Suprapubic skin (tissue), 4 donors: ENCODE measurements around the gene HMG20B. TPM values are rescaled to one million over a fixed set of nuclear protein-coding genes. Genes with fewer than 3 reads are reported as not detected.

Source experiments
- DNase-seq, 2 donors: peaks; one replicate each; pipeline ENCODE4 v3.0.0-alpha.2; 2019; ENCODE audit warnings: low spot score in 2 of 2
- H3K27ac ChIP-seq: fragments of 200-600 bp; sonication (generic); one replicate; pipeline ENCODE4 v1.5.1; 2019
- H3K27me3 ChIP-seq: fragments of 200-600 bp; sonication (generic); one replicate; pipeline ENCODE4 v1.5.1; 2019
- H3K36me3 ChIP-seq: fragments of 200-600 bp; sonication (generic); one replicate; pipeline ENCODE4 v1.5.1; 2019
- H3K4me1 ChIP-seq: fragments of 200-600 bp; sonication (generic); one replicate; pipeline ENCODE4 v1.5.1; 2019
- H3K4me3 ChIP-seq: fragments of 200-600 bp; sonication (generic); one replicate; pipeline ENCODE4 v1.5.1; 2019; ENCODE audit warnings: mild to moderate bottlenecking
- H3K9me3 ChIP-seq: fragments of 200-600 bp; sonication (generic); one replicate; pipeline ENCODE4 v1.5.1; 2019
- EP300 ChIP-seq: sonication (generic); formaldehyde crosslinking; IDR thresholded peaks from one replicate; pipeline ENCODE4 v1.6.1; 2017; ENCODE audit warnings: antibody characterized with exemption
- POLR2A ChIP-seq, 2 donors: fragments of 450-650 bp; IDR thresholded peaks; one replicate each; pipeline ENCODE4 v1.6.1; 2017; ENCODE audit warnings: antibody characterized with exemption in 2 of 2, mild to moderate bottlenecking in 2 of 2, moderate library complexity in 2 of 2
- POLR2AphosphoS5 ChIP-seq, 3 donors: sonication (generic); formaldehyde crosslinking; IDR thresholded peaks; one replicate each; pipeline ENCODE4 v1.6.1; 2017; ENCODE audit warnings: antibody characterized with exemption in 3 of 3
- WGBS: methylation state at CpG from one replicate; pipeline ENCODE4 v1.1.5; 2018; 5-methylcytosine and 5-hydroxymethylcytosine counted together
- total RNA-seq, 4 donors: library from RNA; depleted of rRNA; stranded (reverse); fragments of >200 nt; gene quantifications; one replicate each; pipeline ENCODE4 v1.1.0, GENCODE V29; 2016
- TF ChIP-seq, protein P1 (sequence below), 2 donors: fragments of 200-600 bp in 1 of 2; fragments of 450-650 bp in 1 of 2; sonication (generic) in 1 of 2; IDR thresholded peaks; one replicate each; pipeline ENCODE4 v1.5.1; 2016 to 2019; ENCODE audit warnings: antibody characterized with exemption in 2 of 2, mild to moderate bottlenecking in 1 of 2, moderate library complexity in 1 of 2

The HMG20B gene
- total RNA-seq, 4 donors from 2014 or later = 87.9 to 135 (median 118) TPM

DNA sequence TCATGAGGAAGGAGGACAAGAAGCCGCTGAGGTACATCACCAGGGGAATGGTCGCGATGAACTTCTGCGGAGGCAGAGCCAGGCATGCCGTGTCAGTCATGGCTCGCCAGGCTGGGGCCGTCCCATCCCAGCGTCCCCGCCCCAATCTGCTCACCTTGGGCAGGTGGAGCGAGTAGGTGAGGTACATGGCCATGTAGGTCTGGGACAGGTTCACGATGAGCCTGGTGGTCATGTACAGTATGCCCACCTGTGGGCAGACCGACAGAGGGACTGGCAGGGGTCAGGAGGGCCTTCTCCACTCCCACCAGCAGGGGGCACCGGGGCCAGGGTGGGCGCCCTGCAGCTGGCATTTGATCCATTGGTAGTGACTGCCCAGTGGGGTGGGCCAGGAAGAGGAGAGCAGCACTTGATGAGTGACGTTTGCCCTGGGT lies 25.4 kb upstream of the HMG20B start:
- H3K27me3 ChIP-seq = no peaks in the 10 kb centered on the region
- peaks cover 16% of the 10 kb centered on the region for H3K36me3 ChIP-seq
- DNase-seq = no peak
- no peaks in the 10 kb centered on the region for H3K9me3 ChIP-seq
- WGBS = 74% methylated on average over 12 of the region's 15 CpGs
- no peak for TF ChIP-seq POLR2A (IDR thresholded peaks at IDR 0.05)
- TF ChIP-seq, protein P1, sequence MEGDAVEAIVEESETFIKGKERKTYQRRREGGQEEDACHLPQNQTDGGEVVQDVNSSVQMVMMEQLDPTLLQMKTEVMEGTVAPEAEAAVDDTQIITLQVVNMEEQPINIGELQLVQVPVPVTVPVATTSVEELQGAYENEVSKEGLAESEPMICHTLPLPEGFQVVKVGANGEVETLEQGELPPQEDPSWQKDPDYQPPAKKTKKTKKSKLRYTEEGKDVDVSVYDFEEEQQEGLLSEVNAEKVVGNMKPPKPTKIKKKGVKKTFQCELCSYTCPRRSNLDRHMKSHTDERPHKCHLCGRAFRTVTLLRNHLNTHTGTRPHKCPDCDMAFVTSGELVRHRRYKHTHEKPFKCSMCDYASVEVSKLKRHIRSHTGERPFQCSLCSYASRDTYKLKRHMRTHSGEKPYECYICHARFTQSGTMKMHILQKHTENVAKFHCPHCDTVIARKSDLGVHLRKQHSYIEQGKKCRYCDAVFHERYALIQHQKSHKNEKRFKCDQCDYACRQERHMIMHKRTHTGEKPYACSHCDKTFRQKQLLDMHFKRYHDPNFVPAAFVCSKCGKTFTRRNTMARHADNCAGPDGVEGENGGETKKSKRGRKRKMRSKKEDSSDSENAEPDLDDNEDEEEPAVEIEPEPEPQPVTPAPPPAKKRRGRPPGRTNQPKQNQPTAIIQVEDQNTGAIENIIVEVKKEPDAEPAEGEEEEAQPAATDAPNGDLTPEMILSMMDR (IDR thresholded peaks at IDR 0.05) = peak in 1 of 2 donors; percentile 43
- no peak for TF ChIP-seq POLR2AphosphoS5 (IDR thresholded peaks at IDR 0.05)
- H3K4me3 ChIP-seq = no peak overlapping the region
- peaks cover 12% of the 10 kb centered on the region for H3K4me1 ChIP-seq
- no peak overlapping the region for H3K27ac ChIP-seq

DNA sequence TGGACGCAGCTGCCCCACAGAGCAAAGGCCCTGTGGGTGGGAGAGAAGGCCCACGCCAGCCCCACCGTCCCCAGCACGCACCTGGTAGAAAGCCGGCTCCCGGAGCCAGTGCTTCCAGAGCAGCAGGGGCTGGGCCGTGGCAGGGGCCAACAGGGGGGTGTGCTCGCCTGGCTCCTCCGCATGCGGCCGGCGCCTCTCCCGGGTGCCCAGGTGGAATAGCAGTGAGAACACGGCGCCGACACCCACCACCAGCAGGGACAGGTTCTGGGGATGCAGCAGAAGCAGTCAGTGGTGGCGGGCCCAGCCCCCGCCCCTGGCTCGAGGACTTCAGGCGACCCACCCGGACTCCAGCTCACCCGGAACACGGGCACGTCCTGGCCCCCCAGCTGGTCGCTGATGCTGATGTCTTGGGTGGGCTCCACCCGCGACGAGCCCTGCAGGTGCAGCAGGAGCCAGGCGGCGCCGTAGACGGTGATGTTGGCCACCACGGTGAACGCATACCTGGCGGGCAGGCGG lies 24.9 kb upstream of the HMG20B start:
- H3K4me3 ChIP-seq = no peak overlapping the region
- H3K36me3 ChIP-seq = peaks cover 16% of the 10 kb centered on the region
- no peak for DNase-seq
- no peaks in the 10 kb centered on the region for H3K27me3 ChIP-seq
- H3K9me3 ChIP-seq = no peaks in the 10 kb centered on the region
- no peak overlapping the region for H3K27ac ChIP-seq
- 86% methylated on average over 8 of the region's 36 CpGs for WGBS
- TF ChIP-seq, protein P1 (IDR thresholded peaks at IDR 0.05) = no peak
- TF ChIP-seq POLR2A (IDR thresholded peaks at IDR 0.05) (no peak), EP300 (no peak), POLR2AphosphoS5 (IDR thresholded peaks at IDR 0.05) (no peak)
- H3K4me1 ChIP-seq = peaks cover 13% of the 10 kb centered on the region

DNA sequence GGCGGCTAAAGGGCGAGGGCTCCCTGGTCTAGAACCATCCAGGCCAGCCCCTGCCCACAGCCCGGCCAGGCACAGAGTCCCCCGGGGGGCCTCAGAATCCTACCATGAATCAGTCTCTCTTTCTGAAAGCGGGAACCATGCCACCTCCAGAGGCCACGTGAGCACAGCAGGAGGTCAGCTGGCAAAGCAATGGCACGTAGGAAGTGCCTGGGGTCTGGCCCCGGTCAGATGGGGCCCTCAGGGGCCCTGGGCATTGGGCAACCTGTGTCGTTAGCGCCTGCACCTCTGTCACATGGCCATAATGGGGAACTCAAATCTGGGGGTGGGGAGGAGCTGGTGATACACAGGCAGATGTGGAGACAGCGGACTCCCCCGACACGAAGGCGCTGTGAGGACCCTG lies 24.1 kb upstream of the HMG20B start:
- Histone ChIP-seq H3K36me3 (peaks cover 16% of the 10 kb centered on the region), H3K27me3 (no peaks in the 10 kb centered on the region), H3K4me3 (no peak overlapping the region), H3K4me1 (peaks cover 16% of the 10 kb centered on the region), H3K27ac (no peak overlapping the region), H3K9me3 (no peaks in the 10 kb centered on the region)
- TF ChIP-seq POLR2A (IDR thresholded peaks at IDR 0.05) (no peak), POLR2AphosphoS5 (IDR thresholded peaks at IDR 0.05) (no peak), EP300 (no peak)
- TF ChIP-seq, protein P1 (IDR thresholded peaks at IDR 0.05) = no peak
- WGBS = 81% methylated on average over 7 of the region's 14 CpGs
- DNase-seq = no peak

DNA sequence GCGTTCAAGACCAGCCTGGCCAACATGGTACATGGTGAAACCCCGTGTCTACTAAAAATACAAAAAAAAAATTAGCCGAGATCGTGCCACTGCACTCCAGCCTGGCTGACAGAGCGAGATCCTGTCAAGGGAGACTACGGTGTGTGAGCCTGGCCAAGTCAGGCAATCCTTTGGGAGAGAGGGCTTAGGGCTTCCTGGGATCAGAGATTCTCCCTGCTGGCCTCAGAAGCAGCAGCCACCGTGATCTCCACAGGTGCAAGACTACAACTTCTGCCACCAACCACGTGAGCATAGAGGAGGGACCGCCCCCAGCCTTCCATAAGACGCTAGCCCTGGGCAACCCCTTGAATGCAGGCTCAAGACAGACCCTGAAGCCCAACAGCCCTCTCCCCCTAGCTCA lies 22.9 kb upstream of the HMG20B start:
- Histone ChIP-seq H3K36me3 (peaks cover 8% of the 10 kb centered on the region), H3K9me3 (no peaks in the 10 kb centered on the region), H3K27me3 (no peaks in the 10 kb centered on the region), H3K4me3 (no peak overlapping the region), H3K4me1 (peaks cover 16% of the 10 kb centered on the region), H3K27ac (no peak overlapping the region)
- WGBS = 90% methylated on average over 10 of the region's 10 CpGs
- no peak for DNase-seq
- TF ChIP-seq EP300 (no peak), POLR2A (IDR thresholded peaks at IDR 0.05) (no peak)
- TF ChIP-seq, protein P1 (IDR thresholded peaks at IDR 0.05) = no peak

DNA sequence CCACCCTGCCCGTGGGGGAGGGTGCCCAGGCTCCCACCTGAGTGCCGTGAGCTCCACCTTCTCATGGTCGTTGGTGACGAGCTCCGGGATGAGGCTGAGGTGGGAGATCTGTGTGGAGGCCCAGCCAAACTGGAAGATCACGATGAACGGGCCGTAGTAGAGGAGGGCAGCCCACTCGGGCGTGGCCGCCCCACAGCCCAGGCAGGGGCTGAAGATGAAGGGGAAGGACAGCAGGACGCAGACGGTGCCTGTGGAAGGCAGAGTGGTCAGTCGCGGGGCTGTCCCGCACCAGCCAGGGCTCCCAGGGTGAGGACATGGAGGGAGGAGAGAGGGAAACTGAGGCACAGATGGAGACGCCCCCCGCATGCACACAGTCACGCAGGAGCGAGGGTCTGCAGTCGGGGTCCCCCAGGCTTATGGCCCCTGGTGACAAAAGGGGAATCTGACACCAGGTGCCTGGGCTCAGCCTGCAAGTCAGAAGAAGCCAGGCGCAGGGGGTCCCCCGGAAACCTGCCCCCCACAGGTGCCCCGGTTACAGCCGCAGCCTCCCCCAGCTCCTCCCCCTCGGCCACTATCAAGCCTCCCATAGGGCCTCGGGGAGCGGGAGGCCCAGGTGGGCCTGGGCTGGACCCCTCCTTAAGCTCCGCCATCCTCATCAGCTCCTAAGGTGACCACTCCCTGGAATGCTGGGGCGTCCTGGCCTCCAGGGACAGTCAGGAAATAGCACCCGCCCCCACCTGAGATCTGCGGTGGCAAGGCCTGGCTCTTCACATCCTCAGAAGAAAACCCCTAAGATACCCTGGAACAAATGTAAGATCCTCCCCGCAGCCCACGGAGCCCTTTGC lies 21.6 kb upstream of the HMG20B start:
- Histone ChIP-seq H3K27ac (no peak overlapping the region), H3K4me1 (peaks cover 23% of the 10 kb centered on the region), H3K4me3 (no peak overlapping the region), H3K36me3 (peaks cover 8% of the 10 kb centered on the region), H3K27me3 (no peaks in the 10 kb centered on the region), H3K9me3 (no peaks in the 10 kb centered on the region)
- TF ChIP-seq, protein P1 (IDR thresholded peaks at IDR 0.05) = no peak
- TF ChIP-seq POLR2A (IDR thresholded peaks at IDR 0.05) (no peak), POLR2AphosphoS5 (IDR thresholded peaks at IDR 0.05) (no peak), EP300 (no peak)
- DNase-seq = no peak
- 88% methylated on average over 23 of the region's 34 CpGs for WGBS
